PC-9 (cell line): Measurements from ENCODE around the gene FBRSL1.

Experiments used
- EZH2 ChIP-seq: fragments of 200-600 bp; sonication (generic); IDR thresholded peaks from 2 replicates; pipeline ENCODE4 v1.8.0; 2017; ENCODE audit warnings: antibody characterized with exemption, low read depth
- TF ChIP-seq, protein P1 (sequence below): fragments of 200-600 bp; sonication (generic); conservative IDR thresholded peaks from 2 replicates; pipeline ENCODE4 v1.6.1; 2017; ENCODE audit warnings: mixed run types, antibody characterized with exemption, mild to moderate bottlenecking, moderate library complexity

DNA sequence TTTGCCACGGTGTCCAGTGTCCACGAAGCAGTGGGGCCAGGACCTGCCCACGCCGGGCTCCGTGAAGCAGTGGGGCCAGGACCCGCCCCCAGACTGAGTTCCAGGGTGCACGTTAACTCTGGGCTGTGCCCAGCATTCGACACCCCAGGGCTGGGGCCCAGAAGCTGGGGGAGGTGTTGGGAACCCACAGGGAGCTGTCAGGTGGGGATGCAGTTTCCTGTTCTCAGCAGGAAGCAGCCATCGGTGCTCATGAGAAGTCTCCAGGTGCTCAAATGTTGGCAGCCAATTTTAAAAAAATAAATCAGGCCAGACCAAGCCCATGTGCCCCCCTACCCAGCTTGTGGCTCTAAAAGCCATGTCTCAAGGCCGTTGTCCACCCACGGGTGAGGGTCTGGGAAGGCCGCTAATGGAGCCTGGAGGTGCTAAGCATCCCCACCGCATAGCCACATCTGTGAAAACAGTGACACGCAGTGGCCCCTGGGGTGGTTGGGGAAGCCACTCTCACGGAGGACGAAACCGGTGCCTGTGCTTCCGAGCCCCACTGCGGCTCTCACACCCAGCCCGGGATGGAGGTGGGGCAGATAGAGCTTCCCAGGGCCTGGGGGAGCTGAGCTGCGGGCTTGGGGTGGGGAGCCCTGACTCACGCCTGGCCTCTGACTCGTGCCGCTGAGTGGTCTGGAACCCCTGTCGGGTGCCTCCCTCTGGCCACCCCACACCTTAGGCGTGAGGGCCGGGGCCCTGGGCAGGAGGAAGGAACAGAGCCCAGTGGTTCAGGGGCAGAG is 53.5 kb downstream of the FBRSL1 start:
- TF ChIP-seq, protein P1, sequence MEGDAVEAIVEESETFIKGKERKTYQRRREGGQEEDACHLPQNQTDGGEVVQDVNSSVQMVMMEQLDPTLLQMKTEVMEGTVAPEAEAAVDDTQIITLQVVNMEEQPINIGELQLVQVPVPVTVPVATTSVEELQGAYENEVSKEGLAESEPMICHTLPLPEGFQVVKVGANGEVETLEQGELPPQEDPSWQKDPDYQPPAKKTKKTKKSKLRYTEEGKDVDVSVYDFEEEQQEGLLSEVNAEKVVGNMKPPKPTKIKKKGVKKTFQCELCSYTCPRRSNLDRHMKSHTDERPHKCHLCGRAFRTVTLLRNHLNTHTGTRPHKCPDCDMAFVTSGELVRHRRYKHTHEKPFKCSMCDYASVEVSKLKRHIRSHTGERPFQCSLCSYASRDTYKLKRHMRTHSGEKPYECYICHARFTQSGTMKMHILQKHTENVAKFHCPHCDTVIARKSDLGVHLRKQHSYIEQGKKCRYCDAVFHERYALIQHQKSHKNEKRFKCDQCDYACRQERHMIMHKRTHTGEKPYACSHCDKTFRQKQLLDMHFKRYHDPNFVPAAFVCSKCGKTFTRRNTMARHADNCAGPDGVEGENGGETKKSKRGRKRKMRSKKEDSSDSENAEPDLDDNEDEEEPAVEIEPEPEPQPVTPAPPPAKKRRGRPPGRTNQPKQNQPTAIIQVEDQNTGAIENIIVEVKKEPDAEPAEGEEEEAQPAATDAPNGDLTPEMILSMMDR: no peak
- TF ChIP-seq EZH2: no peak
